ENCODE measurements around the gene DMD. TPM values are rescaled to one million over a fixed set of nuclear protein-coding genes. Genes with fewer than 3 reads are reported as not detected.

The DMD gene
- total and polyA plus RNA-seq, 2 of the 8 experiments (the other 6 are each of a cell fraction or from before 2014, with no cell fraction given): 4.8 to 7.4 TPM

GRCh38 chrX:33178690-33179089 is 32.7 kb downstream of the DMD start (continued):
- no peak for TF ChIP-seq CHD7 (IDR thresholded peaks at IDR 0.05; ENCODE audit: insufficient replicate concordance, low read length)
- TF ChIP-seq GTF2F1 (IDR thresholded peaks at IDR 0.05; ENCODE audit: borderline replicate concordance, low read depth, low read length): no peak
- no peak for TF ChIP-seq YY1 (IDR thresholded peaks at IDR 0.05; ENCODE audit: low read depth, low read length)
- TF ChIP-seq TBP (IDR thresholded peaks at IDR 0.05; ENCODE audit: low read depth, low read length): no peak
- TF ChIP-seq BCL11A (IDR thresholded peaks at IDR 0.05; ENCODE audit: low read depth in 2 of 2, low read length in 2 of 2): no peak
- TF ChIP-seq KDM4A (IDR thresholded peaks at IDR 0.05; ENCODE audit: low read depth, low read length, severe bottlenecking): no peak
- TF ChIP-seq CREB1 (IDR thresholded peaks at IDR 0.05): no peak
- no peak for TF ChIP-seq RBBP5 (IDR thresholded peaks at IDR 0.05; ENCODE audit: borderline replicate concordance, low read depth, low read length)
- TF ChIP-seq GABPA (IDR thresholded peaks at IDR 0.05; ENCODE audit: borderline replicate concordance, insufficient read depth, low read length): no peak
- TF ChIP-seq EGR1 (IDR thresholded peaks at IDR 0.05; ENCODE audit: borderline replicate concordance, low read depth, low read length): no peak
- TF ChIP-seq CEBPB (IDR thresholded peaks at IDR 0.05; ENCODE audit: low read depth, low read length): no peak
- no peak for TF ChIP-seq RAD21 (IDR thresholded peaks at IDR 0.05 in 1 of 2, conservative IDR thresholded peaks at IDR 0.05 in 1 of 2; ENCODE audit: low read depth in 2 of 2, low read length in 2 of 2)
- no peak for TF ChIP-seq BRCA1 (IDR thresholded peaks at IDR 0.05; ENCODE audit: low read depth, low read length)

All from H1 (cell line).